Midbrain (tissue), 1 donor: ENCODE measurements around the gene THAP4.

Experiments used
- DNase-seq: peaks from one replicate; lab custom pipeline; 2025; lab: John Stamatoyannopoulos, UW

THAP4 gene

GRCh38 chr2:241563571-241563980 lies 73.4 kb downstream of the THAP4 start:
- no peak for DNase-seq

- no peak for DNase-seq
Observed at GRCh38 chr2:241563031-241563507, 73.9 kb downstream of the THAP4 start.

DNA sequence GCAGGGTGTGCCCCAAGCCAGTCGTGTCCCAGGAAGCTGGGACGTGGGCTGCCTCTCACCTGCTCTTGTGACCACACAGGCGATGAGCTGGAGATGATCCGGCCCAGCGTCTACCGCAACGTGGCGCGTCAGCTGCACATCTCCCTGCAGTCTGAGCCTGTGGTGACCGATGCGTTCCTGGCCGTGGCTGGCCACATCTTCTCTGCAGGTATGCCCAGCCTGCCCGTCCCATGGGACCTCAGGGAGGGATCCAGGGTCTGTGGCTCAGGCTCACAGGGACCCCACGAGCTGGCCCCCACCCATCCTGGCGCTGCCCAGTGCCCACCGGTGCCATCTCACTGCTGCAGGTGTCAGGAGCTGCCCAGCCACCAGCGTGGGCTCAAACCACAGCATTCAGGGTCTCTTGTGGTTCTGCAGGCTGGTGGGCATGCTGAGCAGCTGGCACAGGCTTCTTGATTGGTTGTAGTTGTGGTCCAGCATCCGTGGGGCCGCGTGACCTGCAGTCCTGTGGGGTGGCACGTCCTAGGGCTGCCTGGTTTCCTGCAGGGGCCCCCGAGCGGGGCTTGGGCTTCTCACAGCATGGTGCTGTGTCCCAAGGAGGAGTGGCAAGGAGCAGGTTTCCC lies 74.6 kb downstream of the THAP4 start:
- no peak for DNase-seq

- peak; percentile 75 for DNase-seq
Observed at GRCh38 chr2:241561832-241562231, 75.1 kb downstream of the THAP4 start.

- DNase-seq, result peak; percentile 33
Observed at GRCh38 chr2:241560883-241561474, 76.0 kb downstream of the THAP4 start.

GRCh38 chr2:241560162-241560882 lies 76.6 kb downstream of the THAP4 start:
- no peak for DNase-seq

- peak; percentile 87 for DNase-seq
Observed at GRCh38 chr2:241559323-241560161, 77.4 kb downstream of the THAP4 start.

- DNase-seq, result peak; percentile 71
Observed at GRCh38 chr2:241558532-241559322, 78.2 kb downstream of the THAP4 start, which contains the start of gene BOK. BOK (plus strand) TSS chr2:241558745; CDS start chr2:241559484, 739 bp downstream.

- no peak for DNase-seq
Observed at GRCh38 chr2:241556746-241557145, 80.2 kb downstream of the THAP4 start.

DNA sequence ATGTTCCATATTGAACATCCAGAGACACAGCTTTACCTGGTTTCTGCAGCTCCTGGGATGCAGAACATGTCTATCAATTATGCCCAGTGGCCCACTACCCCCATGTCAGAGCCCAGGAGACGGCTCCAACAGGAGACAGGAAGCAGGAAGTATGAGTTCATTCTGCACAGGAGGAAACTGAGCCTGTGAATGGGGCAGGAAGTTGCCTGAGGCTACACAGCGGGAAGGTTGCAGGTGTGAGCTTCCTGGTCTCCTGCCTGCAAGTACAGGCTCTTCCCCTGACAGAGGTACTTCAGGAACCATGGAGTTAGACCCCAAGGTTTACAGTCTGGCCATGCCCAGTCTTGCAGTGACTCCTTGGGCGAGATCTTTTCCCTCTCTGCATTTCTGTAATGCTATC lies 81.2 kb downstream of the THAP4 start:
- no peak for DNase-seq

DNA sequence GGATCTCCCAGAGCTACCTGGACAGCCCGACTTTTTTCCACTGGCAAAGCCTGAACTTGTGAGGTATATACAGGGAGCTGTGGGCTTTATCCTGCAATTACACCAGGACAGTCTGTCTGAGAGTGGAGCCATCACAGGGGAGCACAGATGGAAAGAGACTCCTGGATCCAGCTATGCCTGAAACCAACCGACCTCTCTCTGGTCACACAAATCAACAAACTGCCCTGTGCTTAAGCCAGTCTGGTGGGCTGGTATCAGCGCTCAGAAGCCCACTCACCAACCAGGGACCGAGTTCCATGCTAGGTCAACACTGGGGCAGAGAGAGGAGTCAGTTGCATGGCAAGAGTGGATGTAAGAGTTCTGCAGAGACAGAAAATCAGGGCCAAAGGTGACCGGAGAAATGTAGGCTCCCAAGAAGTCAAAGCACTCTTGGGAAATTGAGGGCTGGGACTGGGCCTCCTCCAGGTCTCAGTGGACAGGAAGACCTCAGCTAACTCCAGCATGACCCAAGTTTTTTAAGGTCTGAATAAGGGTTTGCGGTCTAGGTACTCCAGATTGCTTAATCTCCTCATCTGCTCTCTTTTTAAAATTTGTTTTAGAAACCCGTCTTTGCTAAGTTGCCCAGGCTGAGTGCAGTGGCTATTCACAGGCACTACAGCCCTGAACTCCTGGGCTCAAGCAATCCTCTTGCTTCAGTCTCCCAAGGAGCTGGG lies 82.2 kb downstream of the THAP4 start:
- no peak for DNase-seq

GRCh38 chr2:241553981-241554380 lies 83.0 kb downstream of the THAP4 start:
- no peak for DNase-seq

GRCh38 chr2:241553512-241553830 lies 83.5 kb downstream of the THAP4 start:
- DNase-seq, result no peak

- no peak for DNase-seq
Observed at GRCh38 chr2:241551998-241552737, 84.8 kb downstream of the THAP4 start.

DNA sequence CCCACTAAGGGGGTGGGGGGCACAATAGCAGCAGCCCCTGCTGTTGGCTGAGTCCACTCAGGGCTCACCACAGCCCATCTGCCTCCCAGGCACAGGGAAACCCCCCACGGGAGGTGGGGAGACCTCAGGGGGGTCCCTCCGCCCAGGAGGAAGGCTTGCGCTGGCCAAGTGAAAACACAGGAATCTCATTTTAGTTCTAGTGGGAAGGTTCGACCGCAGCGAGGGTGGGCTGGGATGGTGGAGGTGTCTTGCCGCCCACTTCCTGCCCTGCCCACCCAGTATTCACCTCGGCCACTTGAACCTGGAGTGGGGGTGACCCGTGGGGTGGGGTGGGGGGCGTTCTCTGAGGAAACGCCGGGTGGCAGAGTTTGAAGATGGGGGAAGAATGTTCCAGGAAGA lies 85.4 kb downstream of the THAP4 start:
- DNase-seq, result no peak

GRCh38 chr2:241550616-241551580 lies 86.1 kb downstream of the THAP4 start:
- DNase-seq, result no peak

- DNase-seq, result no peak
Observed at GRCh38 chr2:241548451-241548835, 88.5 kb downstream of the THAP4 start.

DNA sequence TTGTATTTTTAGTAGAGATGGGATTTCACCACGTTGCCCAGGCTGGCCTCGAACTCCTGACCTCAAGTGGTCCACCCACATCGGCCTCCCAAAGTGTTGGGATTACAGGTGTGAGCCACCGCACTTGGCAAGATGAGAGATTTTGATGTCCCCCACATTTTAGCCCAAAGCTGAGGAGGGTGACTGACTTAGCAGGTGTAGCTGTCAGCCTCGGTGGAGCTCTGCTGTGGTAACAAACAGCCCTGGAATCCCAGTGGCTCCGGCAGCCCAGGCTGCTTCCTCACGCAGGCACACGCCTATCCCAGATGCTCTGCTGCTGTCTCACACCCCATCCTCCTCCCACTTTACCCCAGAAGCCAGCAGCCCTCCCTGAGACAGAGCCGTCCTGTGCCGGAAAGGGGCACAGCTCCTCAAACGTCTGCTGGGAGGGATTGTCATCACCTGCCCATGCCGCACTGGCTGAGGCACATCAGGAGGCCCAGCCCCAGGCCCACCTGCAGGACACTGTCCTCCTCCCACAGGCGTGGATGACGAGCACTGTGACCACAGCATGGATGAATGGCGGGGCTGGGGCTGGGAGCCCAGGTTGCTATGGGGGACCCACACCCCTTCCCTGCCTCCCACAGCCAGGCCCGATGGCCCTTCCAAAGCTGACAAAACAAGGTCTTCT lies 89.0 kb downstream of the THAP4 start:
- DNase-seq, result no peak
